Breast epithelium (tissue), 3 donors: ENCODE data around the gene LRRC15.

Source experiments
- CTCF ChIP-seq, 3 donors: fragments of 450-650 bp; IDR thresholded peaks; one replicate each; pipeline ENCODE4 v1.5.1; 2016 to 2017; ENCODE audit warnings: antibody characterized with exemption in 3 of 3, mild to moderate bottlenecking in 3 of 3, moderate library complexity in 3 of 3
- POLR2A ChIP-seq: fragments of 450-650 bp; IDR thresholded peaks from one replicate; pipeline ENCODE4 v1.6.1; 2016; ENCODE audit warnings: antibody characterized with exemption, mild to moderate bottlenecking, moderate library complexity

GRCh38 chr3:194326192-194326967 is 43.2 kb downstream of the LRRC15 start:
- TF ChIP-seq POLR2A (no peak), CTCF (IDR thresholded peaks at IDR 0.05) (no peak)
